ENCODE measurements around the gene IMPDH1. TPM values are rescaled to one million over a fixed set of nuclear protein-coding genes. Genes with fewer than 3 reads are reported as not detected.
A peak's percentile ranks its signal among the peaks of the same experiment; 100 is the strongest.

Gene IMPDH1
- total RNA-seq, 1 experiment from 2014 or later, result 114 TPM

- ATAC-seq (peak; percentile 76), DNase-seq (ENCODE audit: low read depth, low spot score) (peak; percentile 63)
- CTCF ChIA-PET, result interaction anchor here (0.9 to 7.8 kb wide), 9 partner anchors 9 to 78 kb away, joined by 3 to 133 read pairs (median 4); partner anchors contain the start of gene HILPDA
- Histone ChIP-seq H3K4me3 (ENCODE audit: low read depth in 2 of 2, low read length in 2 of 2) (no peak overlapping the region), H3K27me3 (ENCODE audit: control insufficient read depth, insufficient read depth, low read length) (no peaks in the 10 kb centered on the region), H3K27ac (ENCODE audit: low read length) (peak overlapping the region; percentile 20; the same call in 1 of the 2 replicates), H3K9me3 (ENCODE audit: control insufficient read depth, insufficient read depth, low read depth, low read length) (no peaks in the 10 kb centered on the region), H3K4me1 (ENCODE audit: control insufficient read depth, insufficient read depth, low read length) (peaks cover 23% of the 10 kb centered on the region), H3K36me3 (ENCODE audit: control insufficient read depth, insufficient read depth, low read length) (no peaks in the 10 kb centered on the region)
- in situ Hi-C loops (cut with HindIII; ENCODE audit: low pct_unique_long_range_greater_than_20kb, low sequenced_read_pairs), result no loop called here
- POLR2A ChIA-PET, result no interaction called here
- intact Hi-C loops (cut with micrococcal nuclease; ENCODE audit: unreplicated experiment), result loop anchor here (1.0 to 2.0 kb wide), 2 partner anchors 27 to 79 kb away; no protein-coding TSS in a partner anchor
- TF ChIP-seq CTCF (IDR thresholded peaks at IDR 0.05), result peak; percentile 97
- no peak for TF ChIP-seq REST (IDR thresholded peaks at IDR 0.05; ENCODE audit: insufficient read depth in 1 of 2, low read depth in 2 of 2, low read length in 1 of 2)
- BruUV-seq (replicated peaks), result no TSS peak
Observed at GRCh38 chr7:128425850-128426249, 16.1 kb upstream of the IMPDH1 start.

GRCh38 chr7:128424686-128425275 lies 15.0 kb upstream of the IMPDH1 start:
- CTCF ChIA-PET, result interaction anchor here (1.0 to 7.8 kb wide), 7 partner anchors 11 to 77 kb away, joined by 3 to 133 read pairs (median 8); no protein-coding TSS in a partner anchor
- DNase-seq (ENCODE audit: low read depth, low spot score) (no peak), ATAC-seq (no peak)
- H3K9me3 ChIP-seq (ENCODE audit: control insufficient read depth, insufficient read depth, low read depth, low read length), result no peaks in the 10 kb centered on the region
- POLR2A ChIA-PET, result no interaction called here
- no peaks in the 10 kb centered on the region for H3K36me3 ChIP-seq (ENCODE audit: control insufficient read depth, insufficient read depth, low read length)
- H3K27ac ChIP-seq (ENCODE audit: low read length), result no peak overlapping the region
- in situ Hi-C loops (cut with HindIII; ENCODE audit: low pct_unique_long_range_greater_than_20kb, low sequenced_read_pairs) (no loop called here), intact Hi-C loops (cut with micrococcal nuclease; ENCODE audit: unreplicated experiment) (loop anchor here (1.0 kb wide), 1 partner anchor 77 kb away; no protein-coding TSS in a partner anchor)
- BruUV-seq (replicated peaks), result no TSS peak
- H3K27me3 ChIP-seq (ENCODE audit: control insufficient read depth, insufficient read depth, low read length), result no peaks in the 10 kb centered on the region
- peaks cover 16% of the 10 kb centered on the region for H3K4me1 ChIP-seq (ENCODE audit: control insufficient read depth, insufficient read depth, low read length)
- TF ChIP-seq TCF7L2 (IDR thresholded peaks at IDR 0.05; ENCODE audit: low read depth, low read length), result no peak
- no peak for TF ChIP-seq SIN3A (IDR thresholded peaks at IDR 0.05; ENCODE audit: borderline replicate concordance, insufficient read depth, low read depth, low read length)
- no peak for TF ChIP-seq POLR2AphosphoS5 (IDR thresholded peaks at IDR 0.05; ENCODE audit: low read depth, low read length)
- no peak for TF ChIP-seq REST (IDR thresholded peaks at IDR 0.05; ENCODE audit: insufficient read depth in 1 of 2, low read depth in 2 of 2, low read length in 1 of 2)
- no peak for TF ChIP-seq CTCF (IDR thresholded peaks at IDR 0.05)
- H3K4me3 ChIP-seq (ENCODE audit: low read depth in 2 of 2, low read length in 2 of 2), result no peak overlapping the region

All from Panc1 (cell line).